OCI-LY7 (cell line): ENCODE data around the gene VPS9D1. TPM values are rescaled to one million over a fixed set of nuclear protein-coding genes. Genes with fewer than 3 reads are reported as not detected.
"Not testable (repeated sequence)": the region's sequence is repeated elsewhere in the genome, so short reads cannot be mapped to it uniquely, and the experiment has no call there.

ENCODE experiments used
- BruUV-seq: library from RNA; stranded (reverse); fragments of 400-500 nt; replicated peaks from 2 replicates; lab custom pipeline; 2021; lab: Mats Ljungman, UMichigan
- CTCF ChIA-PET: fragments of 300-600 bp; sonication (Branson Sonifier 250); formaldehyde crosslinking; loops from one replicate; lab custom pipeline; 2022; ENCODE audit warnings: antibody characterized with exemption; ENCODE audit not compliant: unreplicated experiment; lab: Charles Lee
- POLR2A ChIA-PET: fragments of 300-600 bp; sonication (Branson Sonifier 250); formaldehyde crosslinking; loops from one replicate; lab custom pipeline; 2022; ENCODE audit warnings: antibody characterized with exemption; lab: Charles Lee
- DNase-seq: peaks from one replicate; pipeline ENCODE4 v3.0.0-alpha.2; 2015; ENCODE audit warnings: low spot score
- H2AFZ ChIP-seq: fragments of 200-600 bp; sonication (generic), shearing (Covaris generic); 2 replicates; pipeline ENCODE4 v1.6.1; 2014; ENCODE audit warnings: mild to moderate bottlenecking, antibody characterized with exemption, low read length, moderate library complexity
- H3K27ac ChIP-seq: fragments of 200-600 bp; sonication (generic); 2 replicates; pipeline ENCODE4 v1.5.1; 2014; ENCODE audit warnings: mixed run types, low read depth, mild to moderate bottlenecking, moderate library complexity, low read length, inconsistent platforms; ENCODE audit not compliant: poor library complexity, severe bottlenecking
- H3K36me3 ChIP-seq: fragments of 200-600 bp; sonication (generic); 2 replicates; pipeline ENCODE4 v1.6.1; 2014; ENCODE audit warnings: mild to moderate bottlenecking, antibody characterized with exemption, low read length, moderate library complexity, mixed read lengths; ENCODE audit not compliant: insufficient read depth
- H3K4me1 ChIP-seq: fragments of 200-600 bp; sonication (generic); 2 replicates; pipeline ENCODE4 v1.5.1; 2014; ENCODE audit warnings: mild to moderate bottlenecking, low read length; ENCODE audit not compliant: insufficient read depth, poor library complexity, severe bottlenecking
- H3K4me2 ChIP-seq: fragments of 200-600 bp; sonication (generic); 2 replicates; pipeline ENCODE4 v1.6.1; 2014; ENCODE audit warnings: mild to moderate bottlenecking, low read length
- H3K4me3 ChIP-seq: fragments of 200-600 bp; sonication (generic); 2 replicates; pipeline ENCODE4 v1.5.1; 2014; ENCODE audit warnings: mild to moderate bottlenecking, low read depth, low read length; ENCODE audit not compliant: poor library complexity, severe bottlenecking
- H3K79me2 ChIP-seq: fragments of 200-600 bp; sonication (generic); 2 replicates; pipeline ENCODE4 v1.6.1; 2016; ENCODE audit warnings: low read depth, mild to moderate bottlenecking, low read length, moderate library complexity, mixed read lengths; ENCODE audit not compliant: insufficient read depth
- H3K9me2 ChIP-seq: fragments of 200-600 bp; sonication (generic); 2 replicates; pipeline ENCODE4 v1.6.1; 2016; ENCODE audit warnings: mild to moderate bottlenecking, low read length, mixed read lengths; ENCODE audit not compliant: insufficient read depth
- H3K9me3 ChIP-seq: fragments of 200-600 bp; sonication (generic); 2 replicates; pipeline ENCODE4 v1.6.1; 2014; ENCODE audit warnings: mild to moderate bottlenecking, mixed run types, low read length, mixed read lengths
- H4K20me1 ChIP-seq: fragments of 200-600 bp; sonication (generic); 2 replicates; pipeline ENCODE4 v1.6.1; 2014; ENCODE audit warnings: mild to moderate bottlenecking, antibody characterized with exemption, low read length, moderate library complexity, mixed read lengths; ENCODE audit not compliant: insufficient read depth
- EZH2phosphoT487 ChIP-seq: fragments of 200-600 bp; sonication (generic); IDR thresholded peaks from 2 replicates; pipeline ENCODE4 v1.6.1; 2018; ENCODE audit warnings: low read depth, borderline replicate concordance, mild to moderate bottlenecking, mixed run types, antibody characterized with exemption, low read length, moderate library complexity, mixed read lengths
- intact Hi-C: fragments of 100-400 bp; cut with micrococcal nuclease; formaldehyde crosslinking; loops from one replicate; pipeline ENCODE4 v1.10.0; 2022; ENCODE audit not compliant: unreplicated experiment
- total RNA-seq, 2 experiments: library from RNA; depleted of rRNA in 1 of 2; stranded (reverse); fragments of >200 nt in 1 of 2; shearing (Covaris generic) in 1 of 2; gene quantifications; 2 replicates each; pipeline ENCODE4 v1.2.3, GENCODE V29; 2014 to 2022
- TF ChIP-seq, protein P1 (sequence below): fragments of 200-600 bp; sonication (generic); conservative IDR thresholded peaks from 2 replicates; pipeline ENCODE4 v1.5.1; 2014; ENCODE audit warnings: mild to moderate bottlenecking, antibody characterized with exemption, low read length, moderate library complexity, mixed read lengths

VPS9D1 gene
- total RNA-seq, 2 experiments from 2014 or later = 3.1 to 4.6 TPM

DNA sequence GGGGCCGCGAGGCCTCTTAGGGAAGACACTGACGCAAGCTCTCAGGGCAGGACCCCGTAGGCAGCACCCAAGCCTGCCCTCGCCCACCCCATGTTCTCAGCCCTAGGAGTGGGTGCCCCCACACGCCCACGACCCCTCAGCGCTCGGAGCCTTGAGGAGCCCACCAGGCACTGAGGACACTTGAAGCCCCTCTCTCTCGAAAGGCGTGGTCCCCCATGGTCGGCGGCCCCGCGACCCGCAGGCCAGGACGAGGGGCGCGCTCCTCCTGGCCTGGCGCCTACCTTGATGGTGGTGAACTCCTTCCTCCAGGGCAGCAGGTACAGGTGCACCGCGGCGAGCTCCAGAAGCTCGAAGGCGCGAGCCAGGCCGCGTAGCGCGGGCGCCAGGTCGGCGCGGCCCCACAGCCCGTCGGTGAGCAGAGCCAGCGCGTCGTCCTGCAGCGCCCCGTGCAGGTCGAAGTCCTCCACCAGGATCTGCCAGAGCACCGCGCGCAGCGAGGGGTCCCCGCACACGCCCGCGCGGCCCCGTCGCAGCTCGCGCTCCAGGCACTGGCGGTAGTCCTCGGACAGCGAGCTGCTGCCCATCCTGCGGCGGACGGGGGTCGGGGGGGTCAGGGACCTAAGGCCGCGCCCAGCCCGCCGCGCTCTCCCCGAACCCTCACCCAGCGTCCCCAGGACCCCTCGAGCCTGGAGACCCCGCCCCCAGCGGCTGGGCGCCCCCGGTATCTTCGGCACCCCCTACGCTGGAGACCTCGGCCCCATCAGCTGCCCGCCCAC, 19.9 kb downstream of the VPS9D1 start:
- ChIA-PET POLR2A (interaction anchor here (0.7 to 1.2 kb wide), 4 partner anchors 41 to 367 kb away, joined by 3 to 5 read pairs (median 4); no protein-coding TSS in a partner anchor), CTCF (interaction anchor here (0.6 to 1.0 kb wide), 4 partner anchors 69 to 218 kb away, joined by 3 read pairs; partner anchors contain the start of gene MC1R)
- no peaks in the 10 kb centered on the region for H3K9me3 ChIP-seq
- H2AFZ ChIP-seq = 0 out of 2 replicates have a peak overlapping the region, but pooled peaks have one; percentile 29
- H3K36me3 ChIP-seq = peaks cover 16% of the 10 kb centered on the region; the same call in 1 of the 2 replicates
- TF ChIP-seq EZH2phosphoT487 = no peak
- TF ChIP-seq, protein P1, sequence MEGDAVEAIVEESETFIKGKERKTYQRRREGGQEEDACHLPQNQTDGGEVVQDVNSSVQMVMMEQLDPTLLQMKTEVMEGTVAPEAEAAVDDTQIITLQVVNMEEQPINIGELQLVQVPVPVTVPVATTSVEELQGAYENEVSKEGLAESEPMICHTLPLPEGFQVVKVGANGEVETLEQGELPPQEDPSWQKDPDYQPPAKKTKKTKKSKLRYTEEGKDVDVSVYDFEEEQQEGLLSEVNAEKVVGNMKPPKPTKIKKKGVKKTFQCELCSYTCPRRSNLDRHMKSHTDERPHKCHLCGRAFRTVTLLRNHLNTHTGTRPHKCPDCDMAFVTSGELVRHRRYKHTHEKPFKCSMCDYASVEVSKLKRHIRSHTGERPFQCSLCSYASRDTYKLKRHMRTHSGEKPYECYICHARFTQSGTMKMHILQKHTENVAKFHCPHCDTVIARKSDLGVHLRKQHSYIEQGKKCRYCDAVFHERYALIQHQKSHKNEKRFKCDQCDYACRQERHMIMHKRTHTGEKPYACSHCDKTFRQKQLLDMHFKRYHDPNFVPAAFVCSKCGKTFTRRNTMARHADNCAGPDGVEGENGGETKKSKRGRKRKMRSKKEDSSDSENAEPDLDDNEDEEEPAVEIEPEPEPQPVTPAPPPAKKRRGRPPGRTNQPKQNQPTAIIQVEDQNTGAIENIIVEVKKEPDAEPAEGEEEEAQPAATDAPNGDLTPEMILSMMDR = peak; percentile 12; the same call in 1 of the 2 replicates
- peak overlapping the region; percentile 74 for H3K4me3 ChIP-seq
- H3K27ac ChIP-seq = peak overlapping the region; percentile 55
- BruUV-seq = no TSS peak
- peaks cover 31% of the 10 kb centered on the region for H3K4me1 ChIP-seq
- H4K20me1 ChIP-seq = no peaks in the 10 kb centered on the region
- no peaks in the 10 kb centered on the region for H3K79me2 ChIP-seq
- intact Hi-C loops = loop anchor here (1.0 to 10.0 kb wide), 4 partner anchors 20 to 314 kb away; partner anchors contain the start of genes DBNDD1, MC1R and ZNF276
- peak overlapping the region; percentile 88 for H3K4me2 ChIP-seq
- peak; percentile 65 for DNase-seq
- H3K9me2 ChIP-seq = no peaks in the 10 kb centered on the region

DNA sequence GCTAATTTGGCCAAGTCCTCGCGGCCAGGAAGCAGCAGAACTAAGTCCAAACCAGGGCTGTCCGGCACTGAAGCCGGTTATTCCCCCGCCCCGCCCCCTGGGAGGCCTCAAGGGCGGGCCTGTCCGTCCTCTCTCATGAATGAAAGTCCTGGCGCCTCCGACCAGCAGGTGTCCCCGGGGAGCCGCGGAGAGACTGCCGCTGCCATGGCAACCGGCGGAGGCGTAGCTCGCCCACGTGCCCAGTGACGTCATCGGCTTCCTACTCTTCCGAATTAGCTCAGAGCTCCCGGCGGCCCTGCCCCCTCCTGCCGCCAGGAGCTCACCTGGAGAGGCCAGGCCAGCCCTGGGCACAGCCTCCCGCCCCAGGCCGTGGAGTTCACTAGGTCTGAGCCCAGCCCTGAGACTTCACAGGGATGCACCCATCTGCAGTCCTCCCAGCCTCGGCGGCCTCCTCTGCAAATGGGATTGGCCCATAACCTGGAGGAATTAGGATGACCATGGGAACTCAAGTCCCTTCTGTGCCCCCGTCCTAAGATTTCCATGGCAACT, 20.5 kb downstream of the VPS9D1 start:
- Histone ChIP-seq H3K79me2 (no peaks in the 10 kb centered on the region), H3K27ac (peak overlapping the region; percentile 55), H3K4me2 (peak overlapping the region; percentile 88), H3K4me1 (peaks cover 31% of the 10 kb centered on the region), H3K4me3 (peak overlapping the region; percentile 74), H3K36me3 (peaks cover 23% of the 10 kb centered on the region; the same call in 1 of the 2 replicates), H2AFZ (no peak overlapping the region), H3K9me3 (no peaks in the 10 kb centered on the region), H4K20me1 (no peaks in the 10 kb centered on the region), H3K9me2 (no peaks in the 10 kb centered on the region)
- ChIA-PET CTCF (interaction anchor here (0.6 to 1.0 kb wide), 5 partner anchors 70 to 219 kb away, joined by 3 read pairs; partner anchors contain the start of gene MC1R), POLR2A (interaction anchor here (0.6 to 0.7 kb wide), 2 partner anchors 62 to 160 kb away, joined by 3 to 4 read pairs; no protein-coding TSS in a partner anchor)
- TF ChIP-seq EZH2phosphoT487 = no peak
- TF ChIP-seq, protein P1 = peak; percentile 72
- no TSS peak for BruUV-seq
- DNase-seq = peak; percentile 99
- intact Hi-C loops = loop anchor here (1.0 to 10.0 kb wide), 4 partner anchors 21 to 315 kb away; partner anchors contain the start of genes DBNDD1, MC1R and ZNF276

DNA sequence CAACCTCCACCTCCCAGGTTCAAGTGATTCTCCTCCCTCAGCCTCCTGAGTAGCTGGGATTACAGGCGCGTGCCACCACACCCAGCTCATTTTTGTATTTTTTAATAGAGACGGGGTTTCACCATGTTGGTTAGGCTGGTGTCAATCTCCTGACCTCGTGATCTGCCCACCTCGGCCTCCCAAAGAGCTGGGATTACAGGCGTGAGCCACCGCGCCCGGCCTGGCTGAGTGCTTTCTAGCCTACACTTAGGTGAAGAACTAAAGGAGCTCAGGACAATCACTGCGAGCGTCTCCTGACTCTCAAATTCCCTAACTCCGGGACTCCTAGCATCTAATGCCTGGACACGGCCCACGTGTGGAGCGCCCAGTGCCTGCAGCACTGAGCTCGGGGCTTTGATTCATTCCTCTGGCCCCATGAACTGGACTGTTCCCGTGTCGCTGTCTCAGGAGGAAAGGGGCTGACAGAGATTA, 21.0 kb downstream of the VPS9D1 start:
- H3K27ac ChIP-seq, BruUV-seq: not testable (repeated sequence)
- CTCF ChIA-PET = interaction anchor here (0.6 kb wide), 1 partner anchor 97 kb away, joined by 3 read pairs; no protein-coding TSS in a partner anchor

DNA sequence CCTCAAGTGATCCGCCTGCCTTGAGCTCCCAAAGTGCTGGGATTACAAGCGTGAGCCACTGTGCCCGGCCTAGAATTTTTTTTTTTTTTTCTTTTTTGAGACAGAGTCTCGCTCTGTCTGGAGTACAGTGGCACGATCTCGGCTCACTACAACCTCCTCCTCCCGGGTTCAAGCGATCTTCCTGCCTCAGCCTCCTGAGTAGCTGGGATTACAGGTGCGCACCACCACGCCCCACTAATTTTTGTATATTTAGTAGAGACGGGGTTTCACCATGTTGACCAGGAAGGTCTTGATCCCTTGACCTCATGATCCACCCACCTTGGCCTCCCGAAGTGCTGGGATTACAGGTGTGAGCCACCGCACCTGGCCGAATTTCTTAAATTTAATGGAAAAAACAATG, 22.0 kb downstream of the VPS9D1 start:
- H4K20me1 ChIP-seq, CTCF ChIA-PET: not testable (repeated sequence)

More for the DNA sequence above, 21.0 kb downstream of the VPS9D1 start:
- POLR2A ChIA-PET = interaction anchor here (0.6 to 0.7 kb wide), 3 partner anchors 63 to 207 kb away, joined by 3 to 4 read pairs (median 3); no protein-coding TSS in a partner anchor
- H3K9me2 ChIP-seq, H4K20me1 ChIP-seq, H2AFZ ChIP-seq, H3K9me3 ChIP-seq, H3K79me2 ChIP-seq, DNase-seq, H3K4me3 ChIP-seq: not testable (repeated sequence)
- Histone ChIP-seq H3K4me2 (peak overlapping the region; percentile 88; the same call in 1 of the 2 replicates), H3K36me3 (peaks cover 27% of the 10 kb centered on the region; the same call in 1 of the 2 replicates), H3K4me1 (peaks cover 31% of the 10 kb centered on the region)
- intact Hi-C loops = loop anchor here (1.0 to 10.0 kb wide), 4 partner anchors 22 to 315 kb away; partner anchors contain the start of genes DBNDD1, MC1R and ZNF276

More for the DNA sequence above, 22.0 kb downstream of the VPS9D1 start:
- H3K79me2 ChIP-seq, H3K9me2 ChIP-seq, DNase-seq, H2AFZ ChIP-seq, H3K27ac ChIP-seq, intact Hi-C loops, BruUV-seq, H3K4me2 ChIP-seq, H3K9me3 ChIP-seq, H3K4me3 ChIP-seq: not testable (repeated sequence)
- Histone ChIP-seq H3K4me1 (peaks cover 31% of the 10 kb centered on the region), H3K36me3 (peaks cover 35% of the 10 kb centered on the region; the same call in 1 of the 2 replicates)
- POLR2A ChIA-PET = interaction anchor here (0.6 to 0.7 kb wide), 2 partner anchors 9 to 174 kb away, joined by 3 to 4 read pairs; partner anchors contain the start of gene TCF25
